Ovary (tissue), 10 donors: ENCODE results near the gene RCE1. TPM values are rescaled to one million over a fixed set of nuclear protein-coding genes. Genes with fewer than 3 reads are reported as not detected.
"Not testable (repeated sequence)": the region's sequence is repeated elsewhere in the genome, so short reads cannot be mapped to it uniquely, and the experiment has no call there.

ENCODE experiments used
- DNase-seq, 5 donors: peaks; one replicate each; pipeline ENCODE4 v3.0.0-alpha.2; 2019 to 2020
- H3K27ac ChIP-seq, 2 donors: fragments of 200-600 bp; one replicate each; pipeline versions ENCODE4 v1.5.1 to v1.8.0; 2019 to 2022
- H3K27me3 ChIP-seq: fragments of 200-600 bp; one replicate; pipeline ENCODE4 v1.8.0; 2022
- H3K36me3 ChIP-seq: fragments of 200-600 bp; sonication (generic); one replicate; pipeline ENCODE4 v1.5.1; 2019
- H3K4me1 ChIP-seq: one replicate; pipeline ENCODE4 v1.8.1; 2013; ENCODE audit warnings: mild to moderate bottlenecking, moderate library complexity; ENCODE audit not compliant: insufficient read depth
- H3K4me3 ChIP-seq: fragments of 200-600 bp; sonication (generic); one replicate; pipeline ENCODE4 v1.5.1; 2017
- H3K9me3 ChIP-seq, 2 donors: fragments of 200-600 bp in 1 of 2; sonication (generic) in 1 of 2; one replicate each; pipeline versions ENCODE4 v1.5.1 to v1.8.1; 2013 to 2019; ENCODE audit warnings: mild to moderate bottlenecking in 1 of 2, moderate library complexity in 1 of 2
- EP300 ChIP-seq: sonication (generic); formaldehyde crosslinking; IDR thresholded peaks from one replicate; pipeline ENCODE4 v1.6.1; 2017; ENCODE audit warnings: antibody characterized with exemption
- POLR2A ChIP-seq: fragments of 450-650 bp; IDR thresholded peaks from one replicate; pipeline ENCODE4 v1.6.1; 2017; ENCODE audit warnings: antibody characterized with exemption, mild to moderate bottlenecking, moderate library complexity
- WGBS, 3 donors: extraction: QIAGEN DNeasy Blood & Tissue Kit in 1 of 3; methylation state at CpG; one replicate each; pipeline versions ENCODE4 v1.1.5 to v1.1.7; 2013 to 2017; 5-methylcytosine and 5-hydroxymethylcytosine counted together
- intact Hi-C, 4 donors: fragments of 100-400 bp; cut with DNase I; formaldehyde crosslinking; loops; one replicate each; pipeline versions ENCODE4 v1.11.0 to v1.15.1; 2022 to 2023
- long read RNA-seq, 3 donors: library from polyadenylated mRNA in 2 of 3; unstranded in 2 of 3; transcript quantifications; one replicate each; pipeline ENCODE4 v2.0.0 and lab custom pipeline, GENCODE V29; 2021 to 2026
- polyA plus RNA-seq, 2 donors: library from polyadenylated mRNA; stranded (reverse); fragments of 200-250 nt in 1 of 2; fragments of 350-450 nt in 1 of 2; fragmentation: Illumina TruSeq in 1 of 2; extraction: RNeasy Lipid Tissue Mini Kit (QIAGEN cat#74804) in 1 of 2; gene quantifications; one replicate each; pipeline ENCODE4 v1.2.3, GENCODE V29; 2013 to 2014
- total RNA-seq, 7 donors: library from RNA; depleted of rRNA in 2 of 7; stranded (reverse); fragments of >200 nt in 2 of 7; fragmentation: NEBNext Ultra II Directional in 3 of 7; extraction: Animal tissue kit (Norgen Biotek cat#: 25700) in 3 of 7; gene quantifications; one replicate each; pipeline versions ENCODE4 v1.1.0 to v1.2.4, GENCODE V29; 2016 to 2023
- TF ChIP-seq, protein P1 (sequence below), 3 donors: fragments of 450-650 bp in 2 of 3; fragments of 200-600 bp in 1 of 3; IDR thresholded peaks; one replicate each; pipeline versions ENCODE4 v1.5.1 to v1.8.0; 2016 to 2022; ENCODE audit warnings: antibody characterized with exemption in 3 of 3, mild to moderate bottlenecking in 1 of 3
- donor health status: DM: no; HTN: no; CAD: no; lungs with moderate emphysema.
- donor health status: DM: no; HTN: no; CAD: no.
- donor health status: Bipolar disorder and iron deficiency.
- donor health status: DM: yes; HTN: yes; CAD: no.
- donor health status: DM: no; HTN: no; CAD: no.
- donor health status: DM: yes; HTN: yes; CAD: no.

Gene RCE1, protein sequence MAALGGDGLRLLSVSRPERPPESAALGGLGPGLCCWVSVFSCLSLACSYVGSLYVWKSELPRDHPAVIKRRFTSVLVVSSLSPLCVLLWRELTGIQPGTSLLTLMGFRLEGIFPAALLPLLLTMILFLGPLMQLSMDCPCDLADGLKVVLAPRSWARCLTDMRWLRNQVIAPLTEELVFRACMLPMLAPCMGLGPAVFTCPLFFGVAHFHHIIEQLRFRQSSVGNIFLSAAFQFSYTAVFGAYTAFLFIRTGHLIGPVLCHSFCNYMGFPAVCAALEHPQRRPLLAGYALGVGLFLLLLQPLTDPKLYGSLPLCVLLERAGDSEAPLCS
- 10 to 100 TPM; 13.8 to 31.1 (median 18.2) TPM for total RNA-seq
- polyA plus RNA-seq = 10 to 100 TPM in 1 of 2 donors, 1 to 10 TPM in 1; 7.0 to 14.6 TPM
- long read RNA-seq, donor 1, transcript RCE1-202 (7 exons, 1,379 nt) = minor isoform, 5 of 40 reads
- long read RNA-seq, donor 1, transcript RCE1-203 (8 exons, 1,428 nt) = minor isoform, 5 of 40 reads
- long read RNA-seq, donor 1, transcript RCE1-201 (8 exons, 1,485 nt) = major isoform, 13 of 40 reads
- long read RNA-seq, donor 1, partial matches to known transcripts = 4 of 40 reads
- long read RNA-seq, donor 1, other reads (novel, unspliced or antisense) = 13 of 40 reads
- long read RNA-seq, donor 2, transcript RCE1-201 (8 exons, 1,485 nt) = major isoform, 8 of 12 reads
- long read RNA-seq, donor 2, partial matches to known transcripts = 0 of 12 reads
- long read RNA-seq, donor 2, other reads (novel, unspliced or antisense) = 0 of 12 reads
- long read RNA-seq, donor 3, transcript RCE1-201 (8 exons, 1,485 nt) = major isoform, 13 of 28 reads
- long read RNA-seq, donor 3, transcript RCE1-203 (8 exons, 1,428 nt) = minor isoform, 7 of 28 reads
- long read RNA-seq, donor 3, partial matches to known transcripts = 3 of 28 reads
- long read RNA-seq, donor 3, other reads (novel, unspliced or antisense) = 3 of 28 reads

DNA sequence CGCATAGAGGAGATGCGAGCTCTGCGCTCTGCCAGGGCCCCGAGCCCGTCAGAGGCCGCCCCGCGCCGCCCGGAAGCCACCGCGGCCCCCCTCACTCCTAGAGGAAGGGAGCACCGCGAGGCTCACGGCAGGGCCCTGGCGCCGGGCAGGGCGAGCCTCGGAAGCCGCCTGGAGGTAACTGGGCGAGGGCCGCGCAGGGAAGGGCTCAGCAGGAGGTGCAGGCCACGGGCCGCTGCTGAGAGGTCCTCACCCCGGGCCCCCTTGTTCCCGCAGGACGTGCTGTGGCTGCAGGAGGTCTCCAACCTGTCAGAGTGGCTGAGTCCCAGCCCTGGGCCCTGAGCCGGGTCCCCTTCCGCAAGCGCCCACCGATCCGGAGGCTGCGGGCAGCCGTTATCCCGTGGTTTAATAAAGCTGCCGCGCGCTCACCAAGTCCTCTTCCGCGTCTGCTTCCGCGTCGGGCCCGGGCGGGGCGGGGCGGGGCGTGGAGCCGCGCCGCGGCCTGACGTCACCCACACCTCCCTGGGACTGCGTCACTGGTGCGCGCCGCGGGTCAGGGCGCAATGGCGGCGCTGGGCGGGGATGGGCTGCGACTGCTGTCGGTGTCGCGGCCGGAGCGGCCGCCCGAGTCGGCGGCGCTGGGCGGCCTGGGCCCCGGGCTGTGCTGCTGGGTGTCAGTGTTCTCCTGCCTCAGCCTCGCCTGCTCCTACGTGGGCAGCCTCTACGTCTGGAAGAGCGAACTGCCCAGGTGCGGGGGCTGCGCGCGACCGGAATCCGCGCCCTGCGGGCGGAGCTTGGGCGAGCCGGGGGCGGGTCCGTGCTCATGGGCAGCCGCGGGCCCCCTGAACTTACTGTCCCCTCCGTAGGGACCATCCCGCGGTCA is at the start of gene RCE1:
RCE1 (plus strand) TSS at position 546 of the 880 bp plus-strand sequence; CDS start at position 561, 15 bp downstream.
- TF ChIP-seq, protein P1, sequence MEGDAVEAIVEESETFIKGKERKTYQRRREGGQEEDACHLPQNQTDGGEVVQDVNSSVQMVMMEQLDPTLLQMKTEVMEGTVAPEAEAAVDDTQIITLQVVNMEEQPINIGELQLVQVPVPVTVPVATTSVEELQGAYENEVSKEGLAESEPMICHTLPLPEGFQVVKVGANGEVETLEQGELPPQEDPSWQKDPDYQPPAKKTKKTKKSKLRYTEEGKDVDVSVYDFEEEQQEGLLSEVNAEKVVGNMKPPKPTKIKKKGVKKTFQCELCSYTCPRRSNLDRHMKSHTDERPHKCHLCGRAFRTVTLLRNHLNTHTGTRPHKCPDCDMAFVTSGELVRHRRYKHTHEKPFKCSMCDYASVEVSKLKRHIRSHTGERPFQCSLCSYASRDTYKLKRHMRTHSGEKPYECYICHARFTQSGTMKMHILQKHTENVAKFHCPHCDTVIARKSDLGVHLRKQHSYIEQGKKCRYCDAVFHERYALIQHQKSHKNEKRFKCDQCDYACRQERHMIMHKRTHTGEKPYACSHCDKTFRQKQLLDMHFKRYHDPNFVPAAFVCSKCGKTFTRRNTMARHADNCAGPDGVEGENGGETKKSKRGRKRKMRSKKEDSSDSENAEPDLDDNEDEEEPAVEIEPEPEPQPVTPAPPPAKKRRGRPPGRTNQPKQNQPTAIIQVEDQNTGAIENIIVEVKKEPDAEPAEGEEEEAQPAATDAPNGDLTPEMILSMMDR (IDR thresholded peaks at IDR 0.05) = peak in 2 of 3 donors; percentile 6 to 23
- TF ChIP-seq POLR2A = peak; percentile 96
- no peak for TF ChIP-seq EP300
- intact Hi-C loops = no loop called here
- 0% methylated on average over 46 to 98 of the region's 98 CpGs for WGBS, 3 donors
- H3K9me3 ChIP-seq = no peaks in the 10 kb centered on the region
- H3K4me3 ChIP-seq = peak within 1 kb of the TSS; percentile 92
- no peaks in the 10 kb centered on the region for H3K36me3 ChIP-seq
- peaks cover 14% of the 10 kb centered on the region for H3K4me1 ChIP-seq
- peak within 1 kb of the TSS; percentile 89 to 95 for H3K27ac ChIP-seq
- DNase-seq = peak; percentile 87 to 95 (median 91)
- H3K27me3 ChIP-seq = no peaks in the 10 kb centered on the region

DNA sequence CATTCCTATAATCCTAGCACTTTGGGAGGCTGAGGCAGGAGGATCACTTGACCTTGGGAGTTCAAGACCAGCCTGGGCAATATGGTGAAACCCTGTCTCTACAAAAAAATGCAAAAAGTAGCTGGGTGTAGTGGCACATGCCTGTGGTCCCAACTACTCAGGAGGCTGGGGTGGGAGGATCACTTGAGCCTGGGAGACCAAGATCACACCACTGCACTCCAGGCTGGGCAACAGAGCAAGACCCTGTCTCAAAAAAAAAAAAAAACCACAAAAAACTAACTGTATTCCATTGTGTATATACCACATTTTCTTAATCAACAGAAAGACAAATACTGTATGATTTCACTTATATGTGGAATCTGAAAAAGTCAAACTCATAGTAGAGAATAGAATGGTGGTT is 43.4 kb upstream of the RCE1 start:
- H3K36me3 ChIP-seq, H3K27me3 ChIP-seq, DNase-seq, H3K4me3 ChIP-seq, H3K27ac ChIP-seq, H3K4me1 ChIP-seq, H3K9me3 ChIP-seq, intact Hi-C loops: not testable (repeated sequence)

DNA sequence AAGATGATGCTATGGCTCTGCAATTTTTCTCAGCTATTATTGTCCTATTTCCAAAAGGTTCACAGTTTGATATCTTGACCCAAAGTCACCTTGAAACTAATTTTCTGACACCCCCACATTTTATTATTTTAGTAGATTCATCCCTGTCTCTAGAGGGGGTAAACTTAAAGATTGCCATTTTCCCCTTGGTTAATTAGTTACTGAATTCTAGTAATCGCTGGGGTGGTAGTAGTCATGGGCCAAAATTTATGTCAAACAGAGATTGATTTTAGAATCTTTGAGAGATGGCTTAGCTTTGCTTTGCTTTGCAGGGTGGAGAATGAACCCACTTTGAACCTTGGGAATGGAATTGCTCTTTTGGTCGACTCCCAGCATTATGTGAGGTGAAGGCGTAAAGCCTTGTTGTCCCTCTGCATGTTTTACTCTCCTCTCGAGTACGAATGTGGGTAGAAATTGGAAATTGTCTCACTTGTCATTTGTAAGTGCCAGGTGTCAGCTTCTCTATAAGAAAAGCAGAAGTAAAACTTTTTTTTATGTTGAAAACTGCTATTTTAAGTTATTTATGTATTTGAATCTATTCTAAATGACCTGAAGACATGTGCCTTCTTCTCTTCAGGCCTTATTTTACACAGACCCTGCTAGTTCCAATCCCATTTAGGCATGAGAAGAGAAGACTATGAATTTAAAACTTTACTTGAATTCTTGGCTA is 42.4 kb upstream of the RCE1 start:
- no peak for DNase-seq
- intact Hi-C loops = no loop called here
- Histone ChIP-seq H3K27ac (no peak overlapping the region), H3K4me3 (no peak overlapping the region), H3K36me3 (no peaks in the 10 kb centered on the region), H3K4me1 (no peaks in the 10 kb centered on the region), H3K27me3 (no peaks in the 10 kb centered on the region), H3K9me3 (no peaks in the 10 kb centered on the region)
- 90 to 93% (median 91%) methylated on average over 5 of the region's 5 CpGs for WGBS, 3 donors
- TF ChIP-seq, protein P1 (IDR thresholded peaks at IDR 0.05) = no peak
- no peak for TF ChIP-seq POLR2A
- TF ChIP-seq EP300 = no peak

- TF ChIP-seq EP300 = no peak
- TF ChIP-seq POLR2A = no peak
- TF ChIP-seq, protein P1 (IDR thresholded peaks at IDR 0.05) = no peak
Observed at GRCh38 chr11:66809592-66809991, 33.6 kb upstream of the RCE1 start.

More at GRCh38 chr11:66809592-66809991, 33.6 kb upstream of the RCE1 start:
- Histone ChIP-seq H3K27me3 (no peaks in the 10 kb centered on the region), H3K36me3 (no peaks in the 10 kb centered on the region), H3K4me1 (no peaks in the 10 kb centered on the region), H3K4me3 (no peak overlapping the region), H3K27ac (no peak overlapping the region), H3K9me3 (no peaks in the 10 kb centered on the region)
- 92 to 96% (median 93%) methylated on average over 3 of the region's 3 CpGs for WGBS, 3 donors
- no peak for DNase-seq
- intact Hi-C loops = no loop called here
